ENCODE results near the gene PRR18.

- TF ChIP-seq CTCF (IDR thresholded peaks at IDR 0.05; ENCODE audit: control extremely low read depth in 1 of 3, insufficient read depth in 1 of 3, low read depth in 1 of 3, low read length in 3 of 3) (no peak), EGR1 (IDR thresholded peaks at IDR 0.05; ENCODE audit: borderline replicate concordance, low read depth, low read length) (no peak)
Measured at GRCh38 chr6:166274163-166274562, 34.0 kb downstream of the PRR18 start.

Data from H1 (cell line).